Measurements from ENCODE around the gene SMURF2. TPM values are rescaled to one million over a fixed set of nuclear protein-coding genes. Genes with fewer than 3 reads are reported as not detected.
A peak's percentile ranks its signal among the peaks of the same experiment; 100 is the strongest.

The SMURF2 gene
- total RNA-seq, 1 experiment from 2014 or later = 24.7 TPM

- H3K4me1 ChIP-seq (ENCODE audit: insufficient read depth, low read length, poor library complexity, severe bottlenecking) = peaks cover 15% of the 10 kb centered on the region
- ChIA-PET CTCF (interaction anchor here (1.5 kb wide), 1 partner anchor 77 kb away, joined by 4 read pairs; no protein-coding TSS in a partner anchor), POLR2A (ENCODE audit: low non-redundant PET) (interaction anchor here (0.6 to 1.7 kb wide), 3 partner anchors 8 to 88 kb away, joined by 3 to 10 read pairs (median 8); partner anchors contain the start of gene CEP95)
- no TSS peak for BruUV-seq (replicated peaks)
- H3K9me3 ChIP-seq (ENCODE audit: low read depth, low read length, poor library complexity, severe bottlenecking) = no peaks in the 10 kb centered on the region
- H3K36me3 ChIP-seq (ENCODE audit: insufficient read depth, low read length, poor library complexity, severe bottlenecking) = peaks cover 63% of the 10 kb centered on the region
- DNase-seq (ENCODE audit: low spot score) = no peak
- peak overlapping the region; percentile 84 for H3K27ac ChIP-seq (ENCODE audit: low read depth, low read length, poor library complexity, severe bottlenecking)
- TF ChIP-seq CTCF (conservative IDR thresholded peaks at IDR 0.05; ENCODE audit: low read depth, low read length) = no peak
- no peak for TF ChIP-seq EZH2 (IDR thresholded peaks at IDR 0.05; ENCODE audit: borderline replicate concordance, low read depth, low read length, poor library complexity, severe bottlenecking)
- no peaks in the 10 kb centered on the region for H3K27me3 ChIP-seq (replicated peaks; ENCODE audit: insufficient read depth, low read depth, low read length, poor library complexity)
- peak overlapping the region; percentile 88 for H3K4me3 ChIP-seq (ENCODE audit: low read depth, low read length, poor library complexity, severe bottlenecking)
- intact Hi-C loops (cut with micrococcal nuclease; ENCODE audit: unreplicated experiment) = loop anchor here (1.0 to 5.0 kb wide), 2 partner anchors 8 to 75 kb away; no protein-coding TSS in a partner anchor
Observed at GRCh38 chr17:64497565-64498035, 164.5 kb downstream of the SMURF2 start.

GRCh38 chr17:64496786-64497564 lies 165.1 kb downstream of the SMURF2 start, which contains the start of gene POLG2:
Gene POLG2 (minus strand): TSS chr17:64497054. CDS start chr17:64496968, 86 bp downstream.
- intact Hi-C loops (cut with micrococcal nuclease; ENCODE audit: unreplicated experiment) = loop anchor here (1.0 to 5.0 kb wide), 2 partner anchors 8 to 75 kb away; no protein-coding TSS in a partner anchor
- H3K36me3 ChIP-seq (ENCODE audit: insufficient read depth, low read length, poor library complexity, severe bottlenecking) = peaks cover 63% of the 10 kb centered on the region
- BruUV-seq (replicated peaks) = no TSS peak

More at GRCh38 chr17:64496786-64497564, 165.1 kb downstream of the SMURF2 start, which contains the start of gene POLG2:
- TF ChIP-seq CTCF (conservative IDR thresholded peaks at IDR 0.05; ENCODE audit: low read depth, low read length) = peak; percentile 58
- TF ChIP-seq EZH2 (IDR thresholded peaks at IDR 0.05; ENCODE audit: borderline replicate concordance, low read depth, low read length, poor library complexity, severe bottlenecking) = no peak
- H3K9me3 ChIP-seq (ENCODE audit: low read depth, low read length, poor library complexity, severe bottlenecking) = no peaks in the 10 kb centered on the region
- POLR2A ChIA-PET (ENCODE audit: low non-redundant PET) = interaction anchor here (0.6 to 1.7 kb wide), 4 partner anchors 8 to 89 kb away, joined by 3 to 10 read pairs (median 6); partner anchors contain the start of gene CEP95
- H3K27ac ChIP-seq (ENCODE audit: low read depth, low read length, poor library complexity, severe bottlenecking) = peak within 1 kb of the TSS; percentile 84
- no peaks in the 10 kb centered on the region for H3K27me3 ChIP-seq (replicated peaks; ENCODE audit: insufficient read depth, low read depth, low read length, poor library complexity)
- H3K4me3 ChIP-seq (ENCODE audit: low read depth, low read length, poor library complexity, severe bottlenecking) = peak within 1 kb of the TSS; percentile 88
- CTCF ChIA-PET = interaction anchor here (0.9 to 1.5 kb wide), 2 partner anchors 77 to 215 kb away, joined by 4 read pairs; no protein-coding TSS in a partner anchor
- peak; percentile 97 for DNase-seq (ENCODE audit: low spot score)
- H3K4me1 ChIP-seq (ENCODE audit: insufficient read depth, low read length, poor library complexity, severe bottlenecking) = peaks cover 15% of the 10 kb centered on the region

Measured in A673 (cell line).